Trophoblast cell (in vitro differentiated cells and primary cell): Measurements from ENCODE around the gene CACNA1C.

Experiments used
- DNase-seq, 2 donors: peaks; one replicate each; pipeline ENCODE4 v3.0.0-alpha.2; 2016
- H2AFZ ChIP-seq: 2 replicates; pipeline ENCODE4 v1.6.1; 2013; ENCODE audit warnings: low read length, moderate library complexity, mild to moderate bottlenecking; ENCODE audit not compliant: insufficient read depth, poor library complexity
- H2AK5ac ChIP-seq: 2 replicates; pipeline ENCODE4 v1.6.1; 2013; ENCODE audit warnings: mild to moderate bottlenecking, low read length
- H2BK120ac ChIP-seq: 2 replicates; pipeline ENCODE4 v1.6.1; 2013; ENCODE audit warnings: low read length, mild to moderate bottlenecking, moderate library complexity; ENCODE audit not compliant: insufficient read depth, poor library complexity
- H2BK12ac ChIP-seq: 2 replicates; pipeline ENCODE4 v1.6.1; 2013; ENCODE audit warnings: mild to moderate bottlenecking, low read length, moderate library complexity
- H2BK5ac ChIP-seq: 2 replicates; pipeline ENCODE4 v1.6.1; 2013; ENCODE audit warnings: low read length, low read depth, moderate library complexity, mild to moderate bottlenecking; ENCODE audit not compliant: poor library complexity
- H3K14ac ChIP-seq: 2 replicates; pipeline ENCODE4 v1.6.1; 2013; ENCODE audit warnings: mild to moderate bottlenecking, low read length
- H3K18ac ChIP-seq: 2 replicates; pipeline ENCODE4 v1.6.1; 2013; ENCODE audit warnings: mild to moderate bottlenecking, low read length
- H3K23ac ChIP-seq: 2 replicates; pipeline ENCODE4 v1.6.1; 2013; ENCODE audit warnings: low read length
- H3K27ac ChIP-seq: 2 replicates; pipeline ENCODE4 v1.5.1; 2013; ENCODE audit warnings: low read depth, mild to moderate bottlenecking, inconsistent platforms, low read length, moderate library complexity
- H3K27me3 ChIP-seq: 2 replicates; pipeline ENCODE4 v1.6.1; 2013; ENCODE audit warnings: inconsistent platforms, mild to moderate bottlenecking, low read length, moderate library complexity; ENCODE audit not compliant: insufficient read depth
- H3K36me3 ChIP-seq, 2 experiments: 1 replicate in 1 of 2; 2 replicates in 1 of 2; pipeline ENCODE4 v1.6.1; 2013; ENCODE audit warnings: low read length in 2 of 2, mild to moderate bottlenecking in 2 of 2, moderate library complexity in 1 of 2; ENCODE audit not compliant: insufficient read depth in 2 of 2, control insufficient read depth in 1 of 2
- H3K4ac ChIP-seq: 2 replicates; pipeline ENCODE4 v1.6.1; 2013; ENCODE audit warnings: low read depth, mild to moderate bottlenecking, low read length, moderate library complexity
- H3K4me1 ChIP-seq, 2 experiments: 1 replicate in 1 of 2; 2 replicates in 1 of 2; pipeline ENCODE4 v1.6.1; 2013; ENCODE audit warnings: low read length in 2 of 2, mild to moderate bottlenecking in 2 of 2, moderate library complexity in 1 of 2; ENCODE audit not compliant: insufficient read depth in 2 of 2, control insufficient read depth in 1 of 2
- H3K4me2 ChIP-seq: 2 replicates; pipeline ENCODE4 v1.6.1; 2013; ENCODE audit warnings: inconsistent platforms, mild to moderate bottlenecking, low read length, moderate library complexity
- H3K4me3 ChIP-seq: 2 replicates; pipeline ENCODE4 v1.5.1; 2013; ENCODE audit warnings: mild to moderate bottlenecking, low read depth, low read length, inconsistent platforms
- H3K79me1 ChIP-seq: one replicate; pipeline ENCODE4 v1.6.1; 2013; ENCODE audit warnings: low read length
- H3K79me2 ChIP-seq: 2 replicates; pipeline ENCODE4 v1.6.1; 2013; ENCODE audit warnings: low read length, mild to moderate bottlenecking; ENCODE audit not compliant: control insufficient read depth, insufficient read depth, poor library complexity
- H3K9ac ChIP-seq: 2 replicates; pipeline ENCODE4 v1.6.1; 2013; ENCODE audit warnings: mild to moderate bottlenecking, low read length
- H3K9me3 ChIP-seq: 2 replicates; pipeline ENCODE4 v1.6.1; 2013; ENCODE audit warnings: low read depth, mild to moderate bottlenecking, control low read depth, inconsistent platforms, low read length; ENCODE audit not compliant: insufficient read depth
- H4K12ac ChIP-seq: 2 replicates; pipeline ENCODE4 v1.6.1; 2013; ENCODE audit warnings: low read depth, mild to moderate bottlenecking, low read length, moderate library complexity
- H4K8ac ChIP-seq: 2 replicates; pipeline ENCODE4 v1.6.1; 2013; ENCODE audit warnings: low read depth, mild to moderate bottlenecking, low read length, moderate library complexity
- H4K91ac ChIP-seq: one replicate; pipeline ENCODE4 v1.6.1; 2013; ENCODE audit warnings: low read depth, mild to moderate bottlenecking, low read length, moderate library complexity
- WGBS: extraction: QIAGEN DNeasy Blood & Tissue Kit; methylation state at CpG from one replicate; pipeline ENCODE4 v1.1.7; 2013; ENCODE audit warnings: missing lambda C conversion rate; ENCODE audit not compliant: insufficient read length, insufficient coverage; ENCODE audit errors: extremely low coverage; 5-methylcytosine and 5-hydroxymethylcytosine counted together

The CACNA1C gene

DNA sequence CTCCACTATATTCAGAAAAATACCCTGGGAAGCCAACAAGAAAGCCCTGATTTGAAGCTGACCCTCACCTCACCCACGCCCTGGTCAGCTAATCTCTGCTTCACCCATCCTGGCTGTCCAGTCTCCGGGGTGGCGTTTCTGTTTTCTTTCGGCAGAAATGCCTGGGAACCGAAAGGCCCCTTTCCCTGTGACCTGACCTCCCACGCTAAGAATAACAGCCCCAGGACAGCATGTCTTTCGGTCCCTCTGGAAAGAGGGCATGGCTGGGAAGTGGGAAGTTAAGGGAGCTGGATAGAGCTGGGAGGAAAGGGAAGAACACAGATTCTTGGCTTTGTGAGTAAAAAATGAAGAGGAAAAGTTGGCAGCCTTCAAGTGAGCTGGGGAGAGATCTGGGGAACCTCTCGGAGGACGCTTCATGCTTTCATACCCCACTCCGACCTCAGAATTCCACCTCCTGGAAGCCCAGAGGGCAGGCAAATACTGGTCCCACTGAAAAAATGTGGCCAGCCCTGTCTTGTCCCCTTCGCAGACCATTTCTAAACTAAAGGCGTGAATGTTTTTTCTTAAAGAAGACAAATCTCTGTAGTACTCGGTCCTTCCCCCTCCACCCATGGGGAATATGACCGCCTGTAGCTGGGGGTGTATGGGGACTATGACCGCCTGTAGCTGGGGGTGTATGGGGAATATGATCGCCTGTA, 579.0 kb downstream of the CACNA1C start:
- H4K8ac ChIP-seq = no peak overlapping the region
- H4K12ac ChIP-seq = no peak overlapping the region
- peak overlapping the region; percentile 52 for H4K91ac ChIP-seq
- H3K9me3 ChIP-seq = peaks cover 9% of the 10 kb centered on the region
- H2AFZ ChIP-seq = no peak overlapping the region
- H3K27me3 ChIP-seq = no peaks in the 10 kb centered on the region
- H2BK12ac ChIP-seq = peak overlapping the region; percentile 16
- peaks cover 0 to 6% of the 10 kb centered on the region in 2 experiments for H3K36me3 ChIP-seq
- H3K23ac ChIP-seq = no peak overlapping the region
- no CpG with 5 or more reads among the region's 16 CpGs for WGBS
- H3K14ac ChIP-seq = peak overlapping the region; percentile 32
- H3K79me1 ChIP-seq = peaks cover 14% of the 10 kb centered on the region
- peak overlapping the region; percentile 47 for H2BK120ac ChIP-seq
- H3K9ac ChIP-seq = no peak overlapping the region
- peak overlapping the region; percentile 24 for H3K27ac ChIP-seq
- H2AK5ac ChIP-seq = no peak overlapping the region
- peak overlapping the region; percentile 36 for H2BK5ac ChIP-seq
- H3K18ac ChIP-seq = peak overlapping the region; percentile 31
- H3K4ac ChIP-seq = no peak overlapping the region
- no peak overlapping the region for H3K4me3 ChIP-seq
- peak overlapping the region; percentile 1 for H3K4me2 ChIP-seq
- peaks cover 3% of the 10 kb centered on the region for H3K79me2 ChIP-seq
- DNase-seq = peak; percentile 26 to 60
- H3K4me1 ChIP-seq = peaks cover 29 to 38% of the 10 kb centered on the region in 2 experiments

DNA sequence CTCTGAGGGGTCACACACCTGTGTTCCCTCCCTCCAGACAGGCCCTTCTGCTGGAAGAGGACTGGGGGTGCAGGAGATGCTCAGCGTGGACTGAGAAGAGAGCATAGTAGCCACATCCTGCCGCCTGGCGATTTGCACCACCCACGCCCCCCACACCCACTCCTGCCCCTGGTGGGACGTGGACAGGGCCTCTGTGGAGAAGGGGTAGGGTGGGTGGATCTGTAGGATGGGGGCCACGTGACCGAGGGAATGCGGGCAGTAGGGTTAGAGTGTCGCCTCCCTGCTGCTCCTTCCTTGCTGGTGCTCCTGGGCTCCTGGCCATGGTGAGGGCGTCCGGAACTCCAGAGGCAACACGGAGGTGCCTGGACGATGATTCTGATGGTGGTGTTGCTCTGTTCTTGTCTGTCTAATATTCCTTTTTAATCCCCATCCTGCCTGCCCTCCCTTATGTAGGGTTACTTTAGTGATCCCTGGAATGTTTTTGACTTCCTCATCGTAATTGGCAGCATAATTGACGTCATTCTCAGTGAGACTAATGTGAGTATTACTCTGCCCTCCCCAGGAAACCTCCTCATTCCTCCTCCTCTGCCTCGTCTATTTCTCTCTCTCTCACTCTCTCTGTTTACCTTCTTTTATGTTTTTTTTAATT, 580.5 kb downstream of the CACNA1C start:
- H4K12ac ChIP-seq = no peak overlapping the region
- H3K9ac ChIP-seq = no peak overlapping the region
- no peaks in the 10 kb centered on the region for H3K27me3 ChIP-seq
- no peak overlapping the region for H3K4me2 ChIP-seq
- peaks cover 3% of the 10 kb centered on the region for H3K79me2 ChIP-seq
- no peak overlapping the region for H3K4me3 ChIP-seq
- H3K79me1 ChIP-seq = peaks cover 10% of the 10 kb centered on the region
- no peak overlapping the region for H2BK120ac ChIP-seq
- no peak for DNase-seq
- H3K18ac ChIP-seq = peak overlapping the region; percentile 11
- peak overlapping the region; percentile 3 for H2BK12ac ChIP-seq
- H4K91ac ChIP-seq = peak overlapping the region; percentile 45
- peaks cover 26 to 34% of the 10 kb centered on the region in 2 experiments for H3K4me1 ChIP-seq
- H3K36me3 ChIP-seq = peaks cover 0 to 6% of the 10 kb centered on the region in 2 experiments
- no peak overlapping the region for H2AFZ ChIP-seq
- H3K4ac ChIP-seq = no peak overlapping the region
- H3K14ac ChIP-seq = no peak overlapping the region
- WGBS = no CpG with 5 or more reads among the region's 16 CpGs
- no peak overlapping the region for H3K23ac ChIP-seq
- no peak overlapping the region for H3K27ac ChIP-seq
- H4K8ac ChIP-seq = no peak overlapping the region
- H2BK5ac ChIP-seq = no peak overlapping the region
- H2AK5ac ChIP-seq = peak overlapping the region; percentile 19
- peaks cover 9% of the 10 kb centered on the region for H3K9me3 ChIP-seq

DNA sequence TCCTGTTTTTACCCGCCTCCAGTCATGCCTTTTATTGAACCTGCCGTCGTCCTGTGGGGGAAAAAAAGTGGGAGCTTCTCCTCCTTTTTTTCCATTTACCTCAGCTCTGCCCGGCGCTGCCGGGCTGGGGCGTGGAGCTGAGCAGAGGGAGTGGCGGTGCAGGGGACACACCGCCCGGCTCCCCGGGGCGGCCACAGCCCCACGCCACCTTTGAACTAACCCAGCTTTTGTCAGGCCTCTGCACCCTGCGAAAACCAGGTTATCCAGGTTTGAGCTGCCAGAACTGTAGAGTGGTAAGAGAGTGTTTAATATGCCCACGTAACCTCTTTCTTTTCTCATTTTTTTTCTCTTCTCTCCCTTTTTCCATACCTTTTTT, 581.0 kb downstream of the CACNA1C start:
- Histone ChIP-seq H3K79me1 (peaks cover 10% of the 10 kb centered on the region), H3K4me2 (no peak overlapping the region), H3K4me1 (peaks cover 28 to 32% of the 10 kb centered on the region in 2 experiments), H2BK120ac (no peak overlapping the region), H4K8ac (no peak overlapping the region), H3K9me3 (peaks cover 9% of the 10 kb centered on the region), H2AFZ (no peak overlapping the region), H2AK5ac (no peak overlapping the region), H2BK12ac (no peak overlapping the region), H3K23ac (no peak overlapping the region), H4K91ac (no peak overlapping the region), H3K27me3 (no peaks in the 10 kb centered on the region), H3K36me3 (peaks cover 0 to 6% of the 10 kb centered on the region in 2 experiments), H4K12ac (no peak overlapping the region), H3K4ac (no peak overlapping the region), H3K18ac (no peak overlapping the region), H3K4me3 (no peak overlapping the region), H3K27ac (no peak overlapping the region), H2BK5ac (no peak overlapping the region), H3K9ac (no peak overlapping the region), H3K79me2 (peaks cover 3% of the 10 kb centered on the region), H3K14ac (no peak overlapping the region)
- DNase-seq = no peak
- WGBS = no CpG with 5 or more reads among the region's 15 CpGs

DNA sequence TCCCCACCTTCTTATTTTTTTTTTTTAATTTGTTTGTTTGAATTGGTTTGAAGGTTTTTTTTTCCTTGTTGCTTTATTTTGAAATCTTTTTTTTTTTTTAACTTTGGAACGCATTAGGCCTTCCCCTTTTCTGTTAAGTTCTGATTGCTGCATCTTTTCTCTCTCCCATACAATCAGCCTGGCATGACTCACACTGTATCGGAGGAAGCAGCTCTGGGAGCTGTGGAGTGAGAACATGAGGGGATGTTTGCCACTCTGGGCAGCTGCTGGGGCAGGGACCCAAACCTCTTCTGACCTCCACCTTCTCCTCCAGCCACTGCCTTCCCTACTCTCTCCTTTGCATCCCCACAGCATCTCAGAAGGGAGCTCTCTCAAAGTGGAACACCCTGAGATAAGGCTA, 581.7 kb downstream of the CACNA1C start:
- H4K12ac ChIP-seq = no peak overlapping the region
- no peak overlapping the region for H3K27ac ChIP-seq
- no peak overlapping the region for H4K8ac ChIP-seq
- H3K18ac ChIP-seq = no peak overlapping the region
- H2AK5ac ChIP-seq = no peak overlapping the region
- no peak overlapping the region for H3K14ac ChIP-seq
- peaks cover 3% of the 10 kb centered on the region for H3K79me2 ChIP-seq
- no peak overlapping the region for H2BK5ac ChIP-seq
- H3K23ac ChIP-seq = no peak overlapping the region
- H2AFZ ChIP-seq = no peak overlapping the region
- WGBS = no CpG with 5 or more reads among the region's 2 CpGs
- peaks cover 0 to 6% of the 10 kb centered on the region in 2 experiments for H3K36me3 ChIP-seq
- H3K4me3 ChIP-seq = no peak overlapping the region
- H2BK120ac ChIP-seq = no peak overlapping the region
- H2BK12ac ChIP-seq = no peak overlapping the region
- H3K79me1 ChIP-seq = peaks cover 10% of the 10 kb centered on the region
- H3K4ac ChIP-seq = no peak overlapping the region
- H3K4me1 ChIP-seq = peaks cover 28 to 32% of the 10 kb centered on the region in 2 experiments
- no peak overlapping the region for H4K91ac ChIP-seq
- no peak overlapping the region for H3K4me2 ChIP-seq
- H3K27me3 ChIP-seq = no peaks in the 10 kb centered on the region
- no peak overlapping the region for H3K9ac ChIP-seq
- peaks cover 9% of the 10 kb centered on the region for H3K9me3 ChIP-seq
- no peak for DNase-seq
